Nephron progenitor cell (in vitro differentiated cells): ENCODE results near the gene MLXIPL.
A peak's percentile ranks its signal among the peaks of the same experiment; 100 is the strongest.
"Not testable (repeated sequence)": the region's sequence is repeated elsewhere in the genome, so short reads cannot be mapped to it uniquely, and the experiment has no call there.

Source experiments
- DNase-seq: peaks from one replicate; pipeline ENCODE4 v3.0.0; 2021
- H3K27ac Mint-ChIP-seq: 2 replicates; pipeline ENCODE4 v1.8.0; 2021; ENCODE audit warnings: mild to moderate bottlenecking, moderate library complexity, mixed read lengths
- H3K27me3 Mint-ChIP-seq: 2 replicates; pipeline ENCODE4 v1.8.0; 2021; ENCODE audit warnings: mild to moderate bottlenecking, low read depth, mixed read lengths; ENCODE audit not compliant: poor library complexity
- H3K36me3 Mint-ChIP-seq: 2 replicates; pipeline ENCODE4 v1.8.0; 2021; ENCODE audit warnings: low read depth, mixed read lengths
- H3K4me1 Mint-ChIP-seq: 2 replicates; pipeline ENCODE4 v1.8.0; 2021; ENCODE audit warnings: mixed read lengths
- H3K4me3 Mint-ChIP-seq: 2 replicates; pipeline ENCODE4 v1.8.0; 2021; ENCODE audit warnings: mild to moderate bottlenecking, moderate library complexity, mixed read lengths
- H3K9me3 Mint-ChIP-seq: 2 replicates; pipeline ENCODE4 v1.8.0; 2021; ENCODE audit warnings: mild to moderate bottlenecking, moderate library complexity, mixed read lengths
- CTCF ChIP-seq: fragments of 200-600 bp; sonication (generic); IDR thresholded peaks from 2 replicates; pipeline ENCODE4 v1.5.0; 2021; ENCODE audit warnings: antibody characterized with exemption

MLXIPL gene

GRCh38 chr7:73611017-73611555 is 13.2 kb downstream of the MLXIPL start:
- Mint-ChIP-seq H3K4me3 (no peak overlapping the region), H3K36me3 (no peaks in the 10 kb centered on the region), H3K27me3 (peaks cover 29% of the 10 kb centered on the region), H3K4me1 (peaks cover 32% of the 10 kb centered on the region), H3K9me3 (no peaks in the 10 kb centered on the region), H3K27ac (no peak overlapping the region)
- no peak for TF ChIP-seq CTCF
- no peak for DNase-seq

GRCh38 chr7:73610105-73610504 is 14.2 kb downstream of the MLXIPL start:
- no peak for DNase-seq
- TF ChIP-seq CTCF: no peak
- no peak overlapping the region for H3K4me3 Mint-ChIP-seq
- peaks cover 31% of the 10 kb centered on the region for H3K4me1 Mint-ChIP-seq
- H3K27me3 Mint-ChIP-seq: peaks cover 31% of the 10 kb centered on the region
- H3K36me3 Mint-ChIP-seq: no peaks in the 10 kb centered on the region
- H3K9me3 Mint-ChIP-seq: no peaks in the 10 kb centered on the region
- H3K27ac Mint-ChIP-seq: no peak overlapping the region

- DNase-seq, H3K36me3 Mint-ChIP-seq, H3K27ac Mint-ChIP-seq, H3K9me3 Mint-ChIP-seq: not testable (repeated sequence)
- peaks cover 14% of the 10 kb centered on the region for H3K4me1 Mint-ChIP-seq
- peaks cover 29% of the 10 kb centered on the region for H3K27me3 Mint-ChIP-seq
- peak overlapping the region; percentile 45 for H3K4me3 Mint-ChIP-seq
These were observed 16.7 kb downstream of the MLXIPL start for GRCh38 chr7:73607692-73607983.

- peak overlapping the region; percentile 45 for H3K4me3 Mint-ChIP-seq
These were observed 17.3 kb downstream of the MLXIPL start for GRCh38 chr7:73606801-73607691.

GRCh38 chr7:73605601-73606220 is 18.6 kb downstream of the MLXIPL start:
- no peak for DNase-seq
- no peak overlapping the region for H3K4me3 Mint-ChIP-seq
- no peaks in the 10 kb centered on the region for H3K36me3 Mint-ChIP-seq
- no peak overlapping the region for H3K27ac Mint-ChIP-seq
- peaks cover 25% of the 10 kb centered on the region for H3K27me3 Mint-ChIP-seq
- H3K4me1 Mint-ChIP-seq: peaks cover 7% of the 10 kb centered on the region
- TF ChIP-seq CTCF: no peak
- no peaks in the 10 kb centered on the region for H3K9me3 Mint-ChIP-seq

More at GRCh38 chr7:73606801-73607691, 17.3 kb downstream of the MLXIPL start:
- peak; percentile 95 for TF ChIP-seq CTCF
- DNase-seq: peak; percentile 93
- Mint-ChIP-seq H3K27me3 (peaks cover 26% of the 10 kb centered on the region), H3K27ac (no peak overlapping the region), H3K36me3 (no peaks in the 10 kb centered on the region), H3K4me1 (peaks cover 12% of the 10 kb centered on the region), H3K9me3 (no peaks in the 10 kb centered on the region)
